HTERT RPE-1 (cell line): ENCODE data around the gene PRRT3.

ENCODE experiments used
- in situ Hi-C: fragments of 300-500 bp; cut with MboI; formaldehyde crosslinking; loops from 4 replicates; pipeline ENCODE4 v1.14.3; 2020; ENCODE audit warnings: low sequenced_read_pairs

Gene PRRT3

DNA sequence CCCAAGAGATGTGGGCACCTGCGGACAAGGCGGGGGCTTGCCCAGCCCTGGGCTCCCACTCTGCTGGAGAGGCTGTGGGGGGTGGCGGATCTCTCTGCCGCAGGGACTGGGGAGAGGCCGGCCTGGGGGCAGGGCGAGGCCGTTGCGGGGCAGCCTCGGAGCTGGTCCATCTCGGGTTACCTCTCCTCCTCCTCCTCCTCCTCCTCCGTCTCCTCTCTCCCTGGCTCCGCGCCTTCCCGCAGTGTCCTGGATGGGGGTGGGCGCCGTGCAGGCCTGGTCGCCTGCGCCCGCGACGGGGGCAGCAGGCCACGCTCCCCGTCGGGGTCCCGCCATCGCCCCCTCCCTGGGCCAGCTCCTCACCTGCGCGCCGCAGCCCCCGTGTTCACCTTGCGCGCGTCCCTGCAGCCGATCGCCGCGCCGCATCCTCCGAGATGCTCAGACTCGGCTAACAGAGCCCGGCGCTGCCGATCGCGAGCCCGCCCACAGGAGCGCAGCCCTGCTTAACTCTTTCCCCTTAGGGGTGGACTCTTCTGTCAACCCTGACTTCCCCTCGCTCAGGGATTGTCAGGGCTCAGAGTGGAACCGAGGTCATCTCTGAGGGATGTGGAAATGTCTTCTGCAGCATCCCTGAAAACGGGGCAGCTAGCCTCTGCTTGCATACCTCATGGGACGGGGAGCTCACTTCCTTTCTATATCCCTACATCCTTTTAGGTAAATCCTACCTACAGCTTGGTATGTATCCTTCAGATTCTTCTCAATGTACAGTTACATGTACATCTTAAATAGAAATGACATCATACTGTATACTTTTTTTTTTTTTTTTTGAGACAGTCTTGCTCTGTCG lies at the start of gene PRRT3:
PRRT3 (minus strand) TSS at position 447 of the 844 bp plus-strand sequence. CDS start 2,293 bp downstream, outside the sequence.
- in situ Hi-C loops, result no loop called here

DNA sequence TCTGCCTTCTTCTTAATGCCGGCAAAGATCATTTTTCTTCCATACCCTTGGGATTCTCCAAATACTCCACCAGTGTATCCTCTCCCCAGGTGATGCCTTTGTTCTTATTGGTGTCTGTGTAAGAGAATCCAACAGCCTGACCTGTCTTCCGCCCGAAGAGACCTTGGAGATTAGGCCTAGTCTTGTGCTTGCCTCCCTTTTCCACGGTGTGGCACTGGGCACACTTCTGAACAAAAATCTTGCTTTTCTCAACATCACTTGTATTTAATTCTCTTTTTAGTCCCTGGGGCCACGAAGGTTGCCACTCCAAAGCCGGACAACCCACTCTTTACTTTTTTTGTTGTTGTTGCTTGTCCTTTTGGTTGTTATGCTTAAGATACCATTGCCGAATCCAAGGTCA lies 48.5 kb upstream of the PRRT3 start:
- in situ Hi-C loops, result no loop called here

DNA sequence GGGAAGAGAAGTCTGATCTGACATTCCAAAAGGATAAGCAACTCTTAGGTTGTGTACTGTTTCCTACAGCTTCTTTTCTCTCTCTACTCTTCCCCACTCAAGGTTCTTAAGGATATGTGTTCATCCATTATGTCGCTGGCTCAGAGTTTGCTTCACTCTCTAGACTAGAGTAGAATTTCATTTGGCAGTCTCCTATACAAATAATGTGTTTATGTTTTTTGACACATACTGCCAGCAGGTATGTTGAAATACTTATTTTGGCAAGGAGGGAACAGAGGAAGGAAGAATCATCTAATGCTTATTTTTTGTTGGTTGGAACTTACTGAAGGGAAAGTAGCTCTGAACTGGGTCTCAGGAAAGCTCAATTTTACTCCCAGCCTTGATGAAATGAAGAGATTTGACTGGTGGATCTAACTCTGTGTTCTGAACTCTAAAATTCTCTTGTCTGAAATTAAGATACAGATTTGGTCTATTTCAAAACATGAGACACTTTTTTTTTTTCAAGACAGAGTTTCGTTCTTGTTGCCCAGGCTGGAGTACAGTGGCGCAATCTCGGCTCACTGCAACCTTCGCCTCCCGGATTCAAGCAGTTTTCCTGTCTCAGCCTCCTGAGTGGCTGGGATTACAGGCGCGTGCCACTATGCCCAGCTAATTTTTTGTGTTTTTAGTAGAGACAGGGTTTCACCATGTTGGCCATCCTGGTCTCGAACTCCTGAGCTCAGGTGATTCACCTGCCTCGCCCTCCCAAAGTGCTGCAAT lies 42.1 kb upstream of the PRRT3 start:
- in situ Hi-C loops, result no loop called here

DNA sequence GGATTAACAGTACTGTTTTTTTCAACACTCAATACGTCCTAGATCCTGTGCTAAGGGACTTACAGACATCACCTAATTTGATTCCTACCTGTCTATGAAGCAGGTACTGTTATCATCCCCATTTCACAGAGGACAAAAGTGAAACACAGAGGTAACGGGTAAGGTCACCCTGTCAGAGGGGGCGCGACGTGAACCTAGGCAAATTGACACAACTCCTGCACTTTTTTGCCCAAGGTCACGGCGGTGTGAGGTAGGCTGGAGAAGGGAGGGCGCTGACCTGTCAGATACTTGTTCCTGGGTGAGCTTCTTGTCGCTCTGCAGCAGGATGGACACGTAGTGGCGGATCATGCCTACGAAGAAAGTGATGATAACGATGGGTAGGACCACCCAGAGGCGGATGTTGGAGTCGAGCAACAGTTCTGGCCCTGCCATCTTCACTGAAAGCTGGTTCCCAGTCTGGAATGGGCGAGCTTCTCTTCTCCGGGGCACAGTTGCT lies 34.1 kb upstream of the PRRT3 start:
- in situ Hi-C loops, result no loop called here

DNA sequence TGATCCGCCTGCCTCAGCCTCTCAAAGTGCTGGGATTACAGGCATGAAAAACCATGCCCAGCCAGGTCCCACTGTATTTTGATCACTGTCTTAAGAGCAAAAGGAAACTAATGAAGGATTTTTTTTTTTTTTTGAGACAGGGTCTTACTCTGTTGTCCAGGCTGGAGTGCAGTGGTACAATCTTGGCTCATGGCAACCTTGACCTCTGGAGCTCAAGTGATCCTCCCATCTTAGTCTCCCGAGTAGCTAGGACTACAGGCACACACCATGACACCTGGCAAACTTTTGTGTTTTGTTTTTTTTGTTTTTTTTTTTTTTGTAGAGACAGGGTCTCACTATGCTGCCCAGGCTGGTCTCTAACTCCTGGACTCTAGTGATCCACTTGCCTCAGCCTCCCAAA lies 28.0 kb upstream of the PRRT3 start:
- in situ Hi-C loops, result no loop called here

DNA sequence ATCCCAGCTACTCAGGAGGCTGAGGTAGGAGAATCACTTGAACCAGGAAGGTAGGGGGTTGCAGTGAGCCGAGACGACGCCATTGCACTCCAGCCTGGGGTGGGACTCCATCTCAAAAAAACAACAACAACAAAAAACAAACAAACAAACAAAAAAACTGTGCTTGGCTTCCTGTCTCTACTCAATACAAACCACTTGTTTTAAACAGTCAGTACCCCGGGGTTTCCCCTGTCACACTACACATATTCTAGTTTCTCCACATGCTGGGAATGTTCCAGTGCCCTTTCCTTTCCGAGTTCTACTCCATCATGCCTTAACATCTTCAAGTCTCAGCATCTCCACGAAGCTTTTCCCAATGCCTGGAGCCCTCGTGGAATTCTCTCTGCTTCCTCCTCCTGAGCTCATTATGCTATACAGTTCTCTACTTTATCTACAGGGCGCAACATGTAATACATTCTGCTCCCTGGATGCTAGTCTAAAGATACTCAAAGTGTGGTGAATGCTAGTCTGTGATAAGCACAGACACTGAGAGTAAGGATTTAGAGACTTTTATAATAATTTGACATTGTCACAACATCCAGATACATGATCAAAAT lies 26.6 kb upstream of the PRRT3 start:
- in situ Hi-C loops, result no loop called here

DNA sequence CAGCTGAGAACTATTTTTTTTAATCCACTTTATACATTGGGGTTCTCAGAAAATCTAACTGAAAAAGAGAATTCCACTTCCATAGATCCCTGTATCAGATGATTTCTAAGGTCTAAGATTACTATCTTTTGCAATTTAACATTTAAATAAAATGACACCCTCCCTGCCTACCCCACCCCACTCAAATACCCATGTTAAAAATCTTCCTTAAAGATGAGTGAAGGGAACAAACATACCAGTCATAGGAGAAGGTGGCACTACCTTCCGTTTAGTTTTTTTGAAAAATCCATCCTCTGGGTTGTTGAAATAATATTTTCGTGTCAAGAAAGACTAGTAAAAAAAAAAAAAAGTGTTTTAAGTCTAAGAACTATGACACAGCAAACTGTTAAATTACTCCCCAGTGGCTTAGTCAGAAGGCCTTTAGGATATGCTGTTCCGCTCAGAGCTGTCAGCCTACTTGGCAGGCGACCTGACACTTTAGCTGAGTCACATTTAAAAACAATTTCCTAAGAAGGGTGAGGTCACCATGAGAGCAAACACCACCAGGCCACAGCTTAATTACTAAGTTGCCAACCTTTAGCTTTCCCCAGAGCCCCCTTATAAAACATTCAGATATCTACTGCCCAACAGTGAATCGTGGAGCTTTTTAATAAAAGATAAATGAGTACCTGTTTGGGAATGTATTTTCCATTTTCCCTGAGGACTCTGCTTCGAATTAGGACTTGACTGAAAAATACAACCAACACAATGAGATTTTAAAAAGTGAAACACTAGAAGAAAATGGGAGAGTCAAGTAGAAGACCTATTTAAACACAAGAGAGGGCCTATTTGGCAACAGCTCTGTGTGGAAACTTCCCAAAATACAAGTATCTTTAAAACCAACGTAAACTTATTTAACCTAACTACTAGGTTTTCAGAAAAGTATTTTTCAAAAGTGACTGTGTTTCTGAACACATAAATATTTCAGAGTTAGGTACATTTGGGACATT lies 24.8 kb upstream of the PRRT3 start:
- in situ Hi-C loops, result no loop called here

DNA sequence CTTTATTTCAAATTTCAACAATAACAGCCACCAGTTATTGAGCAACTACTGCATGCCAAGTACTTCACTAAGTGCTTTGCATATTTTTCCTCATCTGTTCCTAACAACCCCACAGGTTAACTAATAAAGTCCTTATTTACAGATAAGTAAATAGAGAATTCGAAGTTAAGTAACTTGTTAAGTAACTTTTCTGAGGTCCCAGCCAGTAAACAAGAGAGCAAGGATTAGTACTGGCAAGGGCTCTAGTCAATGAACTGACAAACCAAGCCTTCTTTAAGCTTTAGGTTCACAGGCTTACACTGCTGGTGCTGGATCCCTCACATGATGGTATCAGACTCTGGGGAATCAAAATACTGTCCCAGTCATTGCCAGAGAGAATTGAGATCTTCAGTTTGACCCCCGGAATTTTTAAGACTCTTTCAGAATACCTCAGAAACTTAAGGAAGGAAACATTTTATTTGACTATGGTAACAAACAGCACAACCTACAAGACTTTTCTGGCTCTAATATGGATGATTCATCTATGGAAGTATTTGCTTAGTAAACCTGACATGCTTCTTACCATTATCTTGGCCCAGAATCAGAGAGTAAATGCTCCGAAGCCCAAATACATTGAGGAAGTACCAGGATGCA lies 17.9 kb upstream of the PRRT3 start:
- in situ Hi-C loops, result no loop called here

DNA sequence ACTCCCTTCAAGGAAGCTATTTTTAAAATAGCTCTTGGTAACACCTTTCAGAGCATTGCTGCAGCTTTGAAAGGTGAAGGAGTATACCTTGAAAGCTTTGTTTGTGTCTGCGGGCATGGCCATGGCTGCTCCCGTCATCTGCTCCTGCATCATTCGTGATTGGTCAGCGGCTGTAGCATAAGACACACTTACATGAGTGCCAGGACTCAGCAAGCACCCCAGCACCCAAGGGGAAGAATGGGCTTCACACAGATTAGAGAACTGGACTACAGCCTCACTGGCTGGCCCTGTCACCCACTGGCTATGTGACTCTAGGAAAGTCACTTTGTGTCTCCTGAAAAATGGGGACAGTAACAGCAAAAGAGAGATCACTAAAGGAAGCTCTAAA lies 17.4 kb upstream of the PRRT3 start:
- in situ Hi-C loops, result no loop called here

DNA sequence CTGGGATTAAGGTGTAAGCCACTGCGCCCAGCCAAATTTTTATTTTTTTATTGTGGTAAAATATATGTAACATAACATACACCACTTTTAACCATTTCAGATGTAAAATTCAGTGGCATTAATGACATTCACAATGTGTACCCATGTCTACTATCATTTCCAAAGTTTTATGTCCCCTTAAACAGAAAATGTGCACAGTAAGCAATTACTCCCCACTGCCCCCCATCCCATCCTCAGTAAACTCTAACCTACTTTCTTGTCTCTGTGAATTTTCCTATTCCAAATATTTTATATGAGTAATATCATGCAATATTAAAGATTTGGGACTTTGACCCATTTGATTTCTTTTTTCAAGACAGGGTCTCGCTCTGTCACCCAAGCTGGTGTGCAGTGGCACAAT lies 14.6 kb upstream of the PRRT3 start:
- in situ Hi-C loops, result no loop called here

DNA sequence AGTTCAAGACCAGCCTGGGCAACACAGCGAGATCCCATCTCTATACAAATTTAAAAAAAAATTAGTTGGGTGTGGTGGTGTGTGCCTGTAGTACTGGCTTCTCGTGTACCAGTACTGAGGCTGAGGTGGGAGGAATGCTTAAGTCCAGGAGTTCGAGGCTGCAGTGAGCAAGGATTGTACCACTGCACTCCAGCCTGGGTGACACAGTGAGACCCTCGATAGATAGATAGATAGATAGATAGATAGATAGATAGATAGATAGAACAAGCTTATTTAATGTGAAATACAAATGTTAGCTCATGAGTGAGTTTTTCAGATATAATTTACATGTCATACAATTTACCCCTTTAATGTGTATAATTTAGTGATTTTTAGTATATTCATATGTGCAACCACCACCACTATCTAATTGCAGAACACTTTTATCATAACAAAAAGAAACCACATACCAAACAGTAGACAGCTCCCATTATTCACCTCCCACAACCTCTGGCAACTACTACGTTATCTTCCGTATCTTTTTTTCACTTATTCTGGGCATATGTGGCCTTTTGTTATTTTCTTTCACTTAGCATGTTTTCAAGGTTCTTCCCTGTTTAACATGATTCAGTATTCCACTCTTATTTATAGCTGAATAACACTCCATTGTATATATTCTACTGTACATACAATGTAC lies 13.1 kb upstream of the PRRT3 start:
- in situ Hi-C loops, result no loop called here

DNA sequence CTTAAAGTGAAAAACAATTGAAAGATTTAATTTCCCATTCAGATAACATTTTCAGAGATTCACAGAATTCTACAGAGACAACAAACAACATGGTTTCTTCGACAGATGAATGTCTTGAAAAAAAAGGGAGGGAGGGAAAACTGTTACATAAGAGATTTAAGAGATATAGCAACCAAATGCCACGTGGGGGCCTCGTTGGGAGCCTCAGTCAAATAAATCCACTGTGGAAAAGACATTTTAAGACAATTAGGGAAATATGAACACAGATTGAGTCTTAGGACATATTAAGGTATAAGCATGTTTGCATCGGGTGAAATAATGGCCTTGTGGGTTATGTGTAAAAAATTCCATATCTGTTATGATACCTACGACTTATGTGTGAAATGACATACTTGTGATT lies 5.0 kb upstream of the PRRT3 start:
- in situ Hi-C loops, result no loop called here

DNA sequence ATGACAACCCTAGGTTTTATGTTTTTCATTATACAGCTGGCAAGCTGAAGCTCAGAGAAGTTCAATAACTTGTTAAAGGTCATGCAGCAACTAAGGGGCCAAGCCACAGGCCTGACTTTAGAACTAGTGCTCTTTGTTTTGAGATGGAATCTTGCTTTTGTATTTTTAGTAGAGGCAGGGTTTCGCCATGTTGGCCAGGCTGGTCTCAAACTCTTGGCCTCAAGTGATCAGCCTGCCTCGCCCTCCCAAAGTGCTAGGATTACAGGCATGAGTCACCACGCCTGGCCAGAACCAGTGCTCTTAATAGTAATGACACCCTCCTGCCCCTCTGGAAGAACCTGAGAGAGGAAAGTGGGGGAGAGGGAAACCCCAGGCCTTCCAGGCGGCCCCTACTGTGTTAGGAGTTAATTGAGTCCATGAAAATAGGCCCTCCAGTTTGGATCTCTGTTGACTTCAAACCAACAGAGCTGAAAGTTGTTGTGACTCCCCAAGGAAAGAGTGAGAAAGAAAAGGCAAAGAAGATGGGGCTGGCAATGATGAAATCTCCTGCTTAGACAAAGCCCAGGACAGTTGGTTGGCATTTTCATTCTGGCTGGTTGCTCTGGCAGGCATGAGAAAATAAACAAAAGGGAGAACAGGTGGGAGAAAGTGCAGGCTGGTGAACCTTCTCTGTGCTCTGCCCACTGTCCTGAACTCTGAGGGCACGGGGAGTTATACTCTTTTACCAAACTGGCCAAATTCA lies 3.6 kb upstream of the PRRT3 start:
- in situ Hi-C loops, result no loop called here

DNA sequence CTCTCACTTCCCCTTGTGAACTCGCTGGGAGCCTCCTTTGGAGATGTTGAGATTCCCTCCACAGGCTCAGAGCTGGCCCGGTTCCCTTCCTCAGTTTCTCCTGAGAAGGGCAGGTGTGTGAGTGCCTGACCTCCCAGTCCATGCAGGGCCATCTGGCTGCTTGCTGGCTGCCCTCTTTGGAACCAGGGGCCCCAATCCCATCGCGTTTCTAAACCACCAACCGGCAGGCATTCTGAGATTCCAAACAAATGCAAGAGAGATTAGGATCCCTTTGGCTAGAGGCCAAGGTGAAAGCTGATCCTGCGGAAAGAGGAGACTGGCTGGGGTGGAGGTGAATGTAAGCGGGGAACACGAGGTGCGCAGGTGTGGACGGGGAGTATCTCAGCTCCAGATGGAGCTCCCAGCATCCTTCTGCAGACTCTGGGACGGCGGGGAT lies 2.9 kb upstream of the PRRT3 start:
- in situ Hi-C loops, result no loop called here

DNA sequence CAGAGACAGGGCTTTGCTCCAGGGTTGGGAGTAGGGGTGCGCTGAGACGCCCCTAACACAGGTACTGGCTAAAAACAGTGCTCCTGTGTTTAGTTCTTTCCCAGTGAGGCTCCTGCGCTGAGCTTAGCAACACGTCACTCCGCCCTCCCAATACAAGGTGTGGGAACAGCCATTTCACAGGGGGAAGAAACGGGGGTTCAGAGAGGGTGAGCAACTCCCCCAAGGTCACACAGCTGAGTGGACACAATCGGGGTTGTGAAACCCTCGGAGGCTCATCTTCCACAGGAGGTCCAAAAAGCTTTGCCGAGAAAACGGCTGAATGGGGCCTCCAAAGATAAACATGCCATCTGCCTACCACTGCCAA lies 628 bp downstream of the PRRT3 start:
- in situ Hi-C loops, result no loop called here

DNA sequence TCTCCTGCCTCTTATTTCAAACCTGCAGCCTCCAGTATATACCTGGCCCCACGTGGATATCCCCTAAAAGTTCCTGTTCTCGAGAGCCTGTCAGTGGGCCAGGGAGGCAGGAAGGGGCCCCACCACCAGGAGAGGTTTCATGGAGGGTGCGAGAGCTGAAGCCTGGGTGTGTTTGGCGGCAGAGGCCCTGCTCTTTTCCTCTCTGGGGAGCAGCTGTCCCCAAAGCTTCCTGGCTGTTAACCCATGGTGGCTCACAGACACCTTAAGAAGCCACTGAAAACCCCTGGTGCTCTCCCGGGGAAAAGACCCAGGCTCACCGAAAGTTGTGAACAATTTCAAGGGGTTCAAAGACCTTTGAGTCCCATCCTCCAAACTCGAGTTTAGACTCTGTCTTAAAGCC lies 1.1 kb downstream of the PRRT3 start:
- in situ Hi-C loops, result no loop called here

DNA sequence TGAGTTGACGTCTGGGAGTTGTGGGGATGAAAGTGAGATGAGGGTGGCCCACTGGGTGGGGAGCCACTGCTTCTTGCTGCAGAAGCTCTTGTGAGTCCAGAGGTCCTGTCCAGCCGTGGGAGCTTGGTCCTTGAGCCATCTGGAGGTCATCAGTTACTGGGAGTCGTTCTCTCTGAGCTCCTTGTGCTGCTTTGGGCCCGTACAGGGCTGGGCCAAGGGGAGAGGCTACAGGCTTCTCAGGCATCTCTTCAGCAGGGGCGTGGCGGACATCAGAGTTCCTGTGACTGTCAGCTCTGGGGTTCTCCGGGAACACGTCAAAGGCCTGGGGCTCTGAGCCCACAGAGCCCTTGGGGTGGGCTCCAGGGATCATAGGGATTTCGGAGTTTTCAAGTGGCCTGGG lies 2.6 kb downstream of the PRRT3 start:
- in situ Hi-C loops, result no loop called here

DNA sequence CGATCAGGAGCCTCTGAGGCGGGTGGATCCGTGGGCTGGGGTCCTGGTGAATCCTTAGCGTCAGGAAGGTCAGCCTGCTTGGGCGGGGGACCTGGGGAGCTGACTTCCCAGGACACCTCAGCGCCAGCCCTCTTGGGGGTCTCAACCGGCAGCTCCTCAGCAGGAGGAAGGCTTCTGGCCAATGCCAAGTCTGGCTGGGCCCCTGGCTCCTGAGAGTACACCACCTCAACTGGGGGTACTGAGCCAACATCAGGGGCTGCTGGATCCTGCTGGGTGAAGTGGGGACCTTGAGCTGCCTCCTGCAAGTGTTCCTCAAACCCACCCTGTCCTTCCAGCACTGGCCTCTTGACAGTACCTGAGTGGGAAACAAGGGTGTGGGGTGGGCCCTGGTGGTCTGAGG lies 3.1 kb downstream of the PRRT3 start:
- in situ Hi-C loops, result no loop called here

DNA sequence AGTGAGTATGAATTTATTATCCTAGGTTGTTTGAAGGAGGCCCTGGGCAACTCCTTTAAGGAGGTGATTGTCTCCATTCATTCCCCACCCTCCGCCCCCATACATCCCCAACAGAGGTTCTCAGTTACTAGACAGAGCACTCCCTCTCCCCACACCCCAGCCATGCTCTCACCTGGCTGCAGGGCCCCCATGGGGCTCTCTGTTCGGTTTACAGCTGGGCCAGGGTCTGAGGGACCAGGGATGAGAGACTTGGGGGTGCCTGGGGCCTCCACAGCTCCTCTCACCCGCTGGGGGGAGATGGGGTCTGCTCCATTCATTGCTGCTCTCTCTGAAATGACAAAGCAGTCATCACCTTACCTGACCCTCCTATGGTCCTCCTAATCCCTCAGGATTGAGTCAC lies 3.6 kb downstream of the PRRT3 start:
- in situ Hi-C loops, result no loop called here
